NCI-H2227 treated with DMSO at 0.1 percent for 48 hours (cell line): ENCODE data around the gene PDE4A.
A peak's percentile ranks its signal among the peaks of the same experiment; 100 is the strongest.

Experiments
- DNase-seq: peaks from one replicate; lab custom pipeline; 2025; lab: John Stamatoyannopoulos, UW

The PDE4A gene

GRCh38 chr19:10510301-10510802 lies 90.0 kb downstream of the PDE4A start:
- DNase-seq, result no peak

DNA sequence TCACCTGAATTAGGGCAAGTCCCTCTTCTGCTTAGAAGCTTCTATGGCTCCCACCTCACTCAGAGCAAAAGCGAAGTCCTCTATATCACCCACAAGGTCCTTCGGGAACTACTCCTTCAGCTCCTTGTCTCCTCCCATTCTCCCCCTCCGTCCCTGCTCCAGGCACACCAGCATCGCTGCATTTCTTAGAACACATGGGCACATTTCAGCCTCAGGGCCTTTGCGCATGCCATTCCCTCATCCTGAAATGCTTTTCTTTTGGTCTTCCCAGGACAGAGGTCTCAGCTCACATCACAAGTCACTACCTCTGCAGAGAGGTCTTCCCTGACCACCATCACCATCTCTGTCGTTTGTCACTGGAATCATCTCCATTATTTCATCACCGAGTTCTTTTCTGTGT lies 92.9 kb downstream of the PDE4A start:
- DNase-seq, result no peak

DNA sequence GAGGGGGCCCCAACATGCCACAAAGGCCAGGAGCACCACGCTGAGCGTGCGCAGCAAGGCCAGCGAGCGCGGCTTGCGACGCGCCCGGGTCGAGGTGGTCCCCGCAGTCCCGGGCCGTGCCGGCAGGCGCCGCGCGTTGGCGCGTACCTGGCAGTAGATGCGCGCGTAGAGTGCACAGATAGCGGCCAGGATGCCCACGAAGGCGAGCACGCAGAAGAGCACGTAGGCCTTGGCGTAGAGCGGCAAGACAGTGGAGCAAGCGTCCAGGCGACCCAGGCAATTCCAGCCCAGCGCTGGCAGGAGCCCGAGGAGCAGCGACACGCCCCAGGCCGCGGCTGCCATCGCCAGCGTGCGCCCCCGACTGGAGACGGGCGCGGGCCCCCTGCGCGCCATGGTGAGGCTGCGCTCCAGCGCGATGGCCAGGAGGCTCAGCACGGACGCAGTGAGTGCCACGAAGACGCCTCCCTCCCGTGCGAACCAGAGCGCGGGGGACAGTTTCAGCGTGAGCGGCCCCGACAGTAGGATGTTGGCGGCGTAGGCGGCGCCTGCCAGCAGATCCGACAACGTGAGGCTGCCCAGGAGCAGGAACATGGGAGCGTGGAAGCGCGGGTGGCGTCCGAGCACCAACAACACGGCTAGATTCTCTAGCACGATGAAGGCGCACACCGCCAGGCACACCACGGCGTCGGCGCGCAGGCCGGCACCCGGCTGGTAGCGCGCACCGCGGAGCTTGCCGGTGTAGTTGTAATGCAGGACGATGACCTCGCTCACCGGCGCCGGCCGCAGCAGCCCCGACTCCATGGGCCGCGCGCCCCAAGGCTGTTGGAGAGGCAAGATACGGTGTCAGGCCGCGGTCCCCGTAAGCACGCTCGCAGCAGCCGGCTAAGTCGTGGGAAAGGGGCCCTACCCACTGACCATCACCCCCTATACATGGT lies 94.1 kb downstream of the PDE4A start:
- DNase-seq, result no peak

GRCh38 chr19:10516064-10516385 lies 95.7 kb downstream of the PDE4A start:
- DNase-seq, result no peak

DNA sequence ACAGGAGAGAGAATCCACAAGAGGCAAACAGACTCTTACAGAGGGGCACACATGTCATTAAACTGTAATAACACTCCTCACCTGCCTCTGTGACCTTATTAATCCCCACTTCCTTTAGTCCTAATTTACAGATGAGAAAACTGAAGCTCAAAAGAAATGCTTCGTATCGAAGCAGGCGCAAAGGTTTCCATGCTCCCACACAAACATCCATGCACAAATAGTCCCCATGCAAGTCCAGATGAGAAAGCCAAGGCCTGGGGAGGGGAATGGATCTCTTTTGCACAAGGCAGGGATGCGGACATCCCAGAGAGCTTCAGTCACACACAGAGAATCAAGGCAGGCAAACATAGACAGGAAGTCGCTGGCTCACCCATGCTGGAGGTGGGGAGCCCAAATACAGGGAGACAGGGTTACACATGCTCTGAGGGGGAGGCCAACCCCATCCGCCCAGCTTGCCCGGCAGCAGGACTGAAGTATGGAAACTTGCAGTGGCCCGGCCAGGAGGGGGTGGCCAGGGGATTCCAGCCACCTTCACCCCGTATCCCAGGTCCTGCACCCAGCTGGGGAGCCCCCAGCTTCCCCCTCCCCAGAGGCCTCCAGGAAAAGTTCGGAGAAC lies 96.4 kb downstream of the PDE4A start:
- no peak for DNase-seq

- no peak for DNase-seq
Observed at GRCh38 chr19:10517361-10517759, 97.0 kb downstream of the PDE4A start, which contains the start of gene S1PR5. S1PR5 (minus strand) TSS chr19:10517447; CDS start chr19:10515011, 2,436 bp downstream.

- DNase-seq, result peak; percentile 75
Observed at GRCh38 chr19:10517760-10518443, 97.6 kb downstream of the PDE4A start.

DNA sequence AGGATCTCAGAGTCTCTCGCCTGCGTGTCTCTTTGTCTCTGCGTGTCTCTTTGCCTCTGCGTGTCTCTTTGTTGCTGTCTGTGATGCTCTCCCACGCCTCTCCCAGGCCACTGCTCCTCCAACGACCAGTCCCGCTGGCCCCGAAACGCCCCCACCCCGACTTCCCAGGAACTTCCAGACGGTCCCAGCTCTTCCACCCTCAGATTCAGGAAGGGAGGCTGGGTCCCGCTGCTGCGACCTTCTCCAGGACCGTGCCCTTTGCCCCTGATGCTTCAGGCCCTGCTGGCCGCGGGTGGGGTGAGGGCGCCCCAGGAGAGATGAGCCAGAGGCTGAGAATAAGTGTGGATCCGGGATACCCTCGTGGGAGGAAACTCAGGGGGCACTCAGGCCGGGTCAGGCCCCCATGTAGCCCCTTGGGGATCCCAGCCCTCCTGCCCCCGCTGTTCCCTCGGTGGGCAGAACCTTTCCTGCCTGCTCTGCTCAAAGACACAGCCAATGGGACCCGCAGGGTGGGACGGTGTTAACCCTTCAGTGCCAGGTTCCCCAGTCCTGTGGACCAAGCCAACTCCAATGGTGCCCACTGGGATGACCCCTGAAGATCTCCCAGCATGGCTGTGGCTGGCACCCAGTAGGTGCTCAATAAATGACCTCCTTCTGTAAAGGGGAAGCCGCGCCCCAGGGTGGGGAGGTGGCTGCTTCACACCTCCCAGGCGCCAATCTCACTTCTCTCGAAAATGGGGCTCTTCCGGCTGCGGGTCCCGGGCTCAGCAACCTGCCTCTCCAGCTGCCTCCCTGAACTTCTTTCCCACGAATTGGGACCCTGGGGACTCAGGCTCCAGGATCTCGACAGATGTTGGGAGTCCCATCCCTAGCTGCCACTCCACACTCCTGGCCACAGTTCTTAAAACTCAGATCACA lies 98.4 kb downstream of the PDE4A start:
- peak; percentile 3 for DNase-seq
